BJ (cell line): Measurements from ENCODE around the gene PTGDS. TPM values are rescaled to one million over a fixed set of nuclear protein-coding genes. Genes with fewer than 3 reads are reported as not detected.

ENCODE experiments used
- CTCF ChIA-PET: fragments of 350-600 bp; formaldehyde crosslinking; extraction: SDS; loops from one replicate; lab custom pipeline; 2021; ENCODE audit warnings: antibody characterized with exemption, inconsistent platforms; lab: Yijun Ruan, JAX
- POLR2A ChIA-PET: fragments of 300-600 bp; sonication (Branson Sonifier 250); formaldehyde crosslinking; extraction: SDS; loops from one replicate; lab custom pipeline; 2021; ENCODE audit warnings: antibody characterized with exemption; lab: Charles Lee
- DNase-seq: peaks from one replicate; pipeline ENCODE4 v3.0.0-alpha.2; 2011; ENCODE audit warnings: low read depth
- H3K27me3 ChIP-seq: 2 replicates; pipeline ENCODE4 v1.6.0; 2011; ENCODE audit warnings: low read length; ENCODE audit not compliant: control insufficient read depth, insufficient read depth
- H3K36me3 ChIP-seq: 2 replicates; pipeline ENCODE4 v1.5.1; 2011; ENCODE audit warnings: low read length; ENCODE audit not compliant: control insufficient read depth, insufficient read depth
- H3K4me3 ChIP-seq: 2 replicates; pipeline ENCODE4 v1.5.1; 2011; ENCODE audit warnings: low read depth, mild to moderate bottlenecking, control low read depth, low read length
- CTCF ChIP-seq: IDR thresholded peaks from 2 replicates; pipeline ENCODE4 v1.5.1; 2011; ENCODE audit warnings: low read depth, mild to moderate bottlenecking, control low read depth, inconsistent platforms, low read length, moderate library complexity; ENCODE audit not compliant: insufficient read depth
- polyA plus RNA-seq: library from polyadenylated mRNA; depleted of rRNA; stranded (reverse); fragments of >200 nt; gene quantifications from 2 replicates; pipeline ENCODE4 v1.2.3, GENCODE V29; 2011

Gene PTGDS
- polyA plus RNA-seq, 1 experiment = 0.58 TPM

GRCh38 chr9:136994888-136995230 is 17.6 kb downstream of the PTGDS start:
- POLR2A ChIA-PET = interaction anchor here (0.6 kb wide), 1 partner anchor 108 kb away, joined by 3 read pairs; the partner anchor contains the start of gene TRAF2
- no peak for TF ChIP-seq CTCF
- CTCF ChIA-PET = interaction anchor here (2.2 to 5.7 kb wide), 2 partner anchors 35 to 40 kb away, joined by 7 to 30 read pairs; no protein-coding TSS in a partner anchor
- Histone ChIP-seq H3K27me3 (no peaks in the 10 kb centered on the region), H3K4me3 (no peak overlapping the region), H3K36me3 (no peaks in the 10 kb centered on the region)
- DNase-seq = no peak

GRCh38 chr9:136995362-136995761 is 18.1 kb downstream of the PTGDS start:
- TF ChIP-seq CTCF = no peak
- Histone ChIP-seq H3K27me3 (no peaks in the 10 kb centered on the region), H3K36me3 (no peaks in the 10 kb centered on the region), H3K4me3 (no peak overlapping the region)
- ChIA-PET CTCF (interaction anchor here (1.3 to 5.7 kb wide), 4 partner anchors 32 to 44 kb away, joined by 3 to 30 read pairs (median 7); partner anchors contain the start of gene ABCA2), POLR2A (no interaction called here)
- DNase-seq = no peak

- CTCF ChIA-PET = interaction anchor here (0.7 to 5.7 kb wide), 7 partner anchors 9 to 149 kb away, joined by 3 to 30 read pairs (median 3); partner anchors contain the start of gene ABCA2
Measured at GRCh38 chr9:136995772-136996311, 18.5 kb downstream of the PTGDS start.

GRCh38 chr9:136996361-136997292 is 19.3 kb downstream of the PTGDS start, which contains the start of gene CLIC3:
CLIC3 (minus strand) TSS chr9:136996568; CDS start chr9:136996543, 25 bp downstream.
- CTCF ChIA-PET = interaction anchor here (0.6 to 5.7 kb wide), 8 partner anchors 8 to 212 kb away, joined by 3 to 30 read pairs (median 3); partner anchors contain the start of gene ABCA2

More at GRCh38 chr9:136995772-136996311, 18.5 kb downstream of the PTGDS start:
- TF ChIP-seq CTCF = no peak
- H3K4me3 ChIP-seq = peak overlapping the region; percentile 2; the same call in 1 of the 2 replicates
- DNase-seq = no peak
- H3K27me3 ChIP-seq = no peaks in the 10 kb centered on the region
- H3K36me3 ChIP-seq = no peaks in the 10 kb centered on the region
- POLR2A ChIA-PET = no interaction called here

More at GRCh38 chr9:136996361-136997292, 19.3 kb downstream of the PTGDS start, which contains the start of gene CLIC3:
- no peak for DNase-seq
- TF ChIP-seq CTCF = no peak
- Histone ChIP-seq H3K27me3 (no peaks in the 10 kb centered on the region), H3K36me3 (no peaks in the 10 kb centered on the region), H3K4me3 (peak within 1 kb of the TSS; percentile 2; the same call in 1 of the 2 replicates)
- POLR2A ChIA-PET = no interaction called here
